GM19035 (cell line): ENCODE measurements around the gene DMD.
"Not testable (repeated sequence)": the region's sequence is repeated elsewhere in the genome, so short reads cannot be mapped to it uniquely, and the experiment has no call there.

Experiments
- ATAC-seq: cut with Tn5 transposase; IDR thresholded peaks from one replicate; pipeline ENCODE4 v1.9.1; 2021; ENCODE audit not compliant: unreplicated experiment

Gene DMD

GRCh38 chrX:33156152-33156726 is 55.1 kb downstream of the DMD start:
- no peak for ATAC-seq

GRCh38 chrX:33149580-33149979 is 61.8 kb downstream of the DMD start:
- ATAC-seq, result no peak

- no peak for ATAC-seq
These were observed 62.3 kb downstream of the DMD start for GRCh38 chrX:33149085-33149484.

GRCh38 chrX:33142331-33142730 is 69.0 kb downstream of the DMD start:
- no peak for ATAC-seq

- ATAC-seq, result no peak
These were observed 72.6 kb downstream of the DMD start for GRCh38 chrX:33138677-33139249.

- no peak for ATAC-seq
These were observed 77.2 kb downstream of the DMD start for GRCh38 chrX:33134164-33134563.

- ATAC-seq, result no peak
These were observed 78.0 kb downstream of the DMD start for GRCh38 chrX:33133320-33133719.

GRCh38 chrX:33132569-33132968 is 78.8 kb downstream of the DMD start:
- no peak for ATAC-seq

- ATAC-seq, result no peak
These were observed 81.7 kb downstream of the DMD start for GRCh38 chrX:33129607-33130006.

- ATAC-seq, result no peak
These were observed 83.1 kb downstream of the DMD start for GRCh38 chrX:33128048-33128805.

- ATAC-seq, result no peak
These were observed 84.9 kb downstream of the DMD start for GRCh38 chrX:33126469-33126868.

GRCh38 chrX:33109858-33110257 is 101.5 kb downstream of the DMD start:
- no peak for ATAC-seq

GRCh38 chrX:33106737-33107136 is 104.6 kb downstream of the DMD start:
- no peak for ATAC-seq

GRCh38 chrX:33095079-33095478 is 116.3 kb downstream of the DMD start:
- ATAC-seq, result no peak

GRCh38 chrX:33087411-33087810 is 123.9 kb downstream of the DMD start:
- no peak for ATAC-seq

- no peak for ATAC-seq
These were observed 124.5 kb downstream of the DMD start for GRCh38 chrX:33086886-33087285.

- no peak for ATAC-seq
These were observed 129.0 kb downstream of the DMD start for GRCh38 chrX:33082371-33082770.

- ATAC-seq, result no peak
These were observed 133.1 kb downstream of the DMD start for GRCh38 chrX:33078273-33078672.

- ATAC-seq, result not testable (repeated sequence)
These were observed 137.7 kb downstream of the DMD start for GRCh38 chrX:33073660-33074059.

- no peak for ATAC-seq
These were observed 145.9 kb downstream of the DMD start for GRCh38 chrX:33065415-33065814.

- no peak for ATAC-seq
These were observed 149.3 kb downstream of the DMD start for GRCh38 chrX:33062041-33062440.

GRCh38 chrX:33053001-33053400 is 158.3 kb downstream of the DMD start:
- no peak for ATAC-seq
